Measurements from ENCODE around the gene CCDC69.

CCDC69 gene

GRCh38 chr5:151138114-151138513 is 85.8 kb downstream of the CCDC69 start:
- no peak for DNase-seq

DNA sequence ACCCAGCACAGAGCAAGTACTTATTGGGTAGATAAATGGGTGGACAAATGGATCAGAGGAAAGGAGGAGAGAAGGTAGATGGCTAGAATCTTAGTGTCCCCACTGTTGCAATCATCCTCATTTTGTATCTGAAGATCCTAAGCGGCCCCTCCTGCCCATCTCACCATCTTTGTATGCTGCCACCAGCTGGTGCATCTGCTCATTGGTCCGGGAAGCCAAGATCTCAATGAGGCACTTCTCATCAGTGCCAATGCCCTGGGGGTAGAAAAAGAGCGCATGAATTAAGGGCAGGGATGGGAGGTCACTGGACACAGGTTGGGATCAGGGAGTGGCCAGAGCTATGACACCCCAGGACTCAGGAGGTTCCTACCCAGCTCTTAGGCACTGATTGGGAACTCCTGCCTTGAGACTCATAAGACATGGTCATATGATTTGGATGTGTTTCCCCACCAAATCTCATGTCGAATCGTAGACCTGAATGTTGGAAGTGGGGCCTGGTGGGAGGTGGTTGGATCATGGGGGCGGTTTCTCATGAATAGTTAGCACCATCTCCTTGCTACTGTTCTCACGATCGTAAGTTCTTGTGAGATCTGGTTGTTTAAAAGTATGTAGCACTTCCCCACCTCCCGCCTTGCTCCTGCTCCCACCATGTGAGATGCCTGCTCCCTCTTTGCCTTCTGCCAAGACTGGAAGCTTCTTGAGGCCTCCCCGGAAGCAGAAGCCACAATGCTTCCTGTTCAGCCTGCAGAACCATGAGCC is 86.6 kb downstream of the CCDC69 start:
- no peak for DNase-seq

DNA sequence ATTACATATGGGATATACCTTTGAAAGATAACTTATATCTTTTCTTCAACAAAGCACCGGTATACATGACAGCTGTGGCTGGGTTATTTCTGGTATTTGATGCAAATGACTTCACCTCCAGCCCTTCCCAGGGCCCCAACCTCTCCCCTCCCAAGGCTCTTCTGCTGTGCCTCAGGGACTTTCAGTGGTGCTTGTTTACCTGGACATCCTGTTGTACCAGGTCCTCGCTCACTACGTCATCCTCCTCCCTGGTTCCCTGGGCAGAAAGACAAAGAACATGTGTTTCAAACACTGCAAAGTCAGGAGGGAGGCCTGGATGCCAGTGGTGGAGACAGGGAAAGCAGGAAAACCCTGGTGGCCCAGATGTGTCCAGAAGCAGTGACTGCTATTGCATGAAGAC is 89.7 kb downstream of the CCDC69 start:
- no peak for DNase-seq

GRCh38 chr5:151132963-151133362 is 90.9 kb downstream of the CCDC69 start:
- DNase-seq: no peak

All from activated naive CD4-positive, alpha-beta T cell treated with anti-CD3 and anti-CD28 coated beads, Interleukin-2, amount 50 U/mL, for 16 hours (primary cell).